ENCODE results near the gene TTC39B.
A peak's percentile ranks its signal among the peaks of the same experiment; 100 is the strongest.

TTC39B gene

DNA sequence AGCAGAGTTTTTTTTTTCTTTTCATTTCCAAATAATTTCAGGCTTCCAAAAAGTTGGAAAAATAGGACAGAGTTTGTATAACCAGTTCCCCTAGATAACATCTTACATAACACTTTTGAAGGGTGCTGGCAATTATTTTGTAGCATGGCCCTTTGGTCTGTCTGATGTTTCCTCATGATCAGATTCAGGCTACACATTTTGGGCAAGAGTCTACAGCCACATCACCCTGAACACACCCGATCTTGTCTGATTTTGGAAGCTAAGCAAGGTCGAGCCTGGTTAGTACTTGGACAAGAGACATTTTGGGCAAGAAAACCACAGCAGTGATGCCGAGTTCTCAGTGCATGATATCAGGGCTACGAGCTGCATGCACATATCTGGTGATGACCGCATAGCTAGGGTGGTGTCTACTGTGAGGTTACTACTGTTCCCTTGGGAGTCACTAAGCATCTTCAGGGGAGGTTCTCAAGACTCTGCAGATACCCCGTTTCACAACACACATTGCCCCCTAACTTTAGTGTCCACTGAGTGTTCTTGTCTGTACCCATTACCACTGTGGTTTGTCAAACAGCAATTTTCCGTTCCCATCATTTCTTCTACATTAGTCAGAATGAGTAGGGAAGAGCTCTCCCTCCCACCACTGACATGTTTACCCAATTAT, 86.2 kb downstream of the TTC39B start:
- no peak for DNase-seq (ENCODE audit: low read depth)
- TF ChIP-seq, protein P1, sequence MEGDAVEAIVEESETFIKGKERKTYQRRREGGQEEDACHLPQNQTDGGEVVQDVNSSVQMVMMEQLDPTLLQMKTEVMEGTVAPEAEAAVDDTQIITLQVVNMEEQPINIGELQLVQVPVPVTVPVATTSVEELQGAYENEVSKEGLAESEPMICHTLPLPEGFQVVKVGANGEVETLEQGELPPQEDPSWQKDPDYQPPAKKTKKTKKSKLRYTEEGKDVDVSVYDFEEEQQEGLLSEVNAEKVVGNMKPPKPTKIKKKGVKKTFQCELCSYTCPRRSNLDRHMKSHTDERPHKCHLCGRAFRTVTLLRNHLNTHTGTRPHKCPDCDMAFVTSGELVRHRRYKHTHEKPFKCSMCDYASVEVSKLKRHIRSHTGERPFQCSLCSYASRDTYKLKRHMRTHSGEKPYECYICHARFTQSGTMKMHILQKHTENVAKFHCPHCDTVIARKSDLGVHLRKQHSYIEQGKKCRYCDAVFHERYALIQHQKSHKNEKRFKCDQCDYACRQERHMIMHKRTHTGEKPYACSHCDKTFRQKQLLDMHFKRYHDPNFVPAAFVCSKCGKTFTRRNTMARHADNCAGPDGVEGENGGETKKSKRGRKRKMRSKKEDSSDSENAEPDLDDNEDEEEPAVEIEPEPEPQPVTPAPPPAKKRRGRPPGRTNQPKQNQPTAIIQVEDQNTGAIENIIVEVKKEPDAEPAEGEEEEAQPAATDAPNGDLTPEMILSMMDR (IDR thresholded peaks at IDR 0.05; ENCODE audit: low read length, missing control alignments): no peak
- no peak overlapping the region for H3K4me3 ChIP-seq (replicated peaks; ENCODE audit: low read depth, low read length)

- H3K4me3 ChIP-seq (replicated peaks; ENCODE audit: low read depth, low read length): no peak overlapping the region
- no peak for DNase-seq (ENCODE audit: low read depth)
- TF ChIP-seq, protein P1 (IDR thresholded peaks at IDR 0.05; ENCODE audit: low read length, missing control alignments): no peak
These were observed 87.5 kb downstream of the TTC39B start for GRCh38 chr9:15219546-15219945.

GRCh38 chr9:15218994-15219393, 88.0 kb downstream of the TTC39B start:
- TF ChIP-seq, protein P1 (IDR thresholded peaks at IDR 0.05; ENCODE audit: low read length, missing control alignments): no peak
- no peak for DNase-seq (ENCODE audit: low read depth)
- H3K4me3 ChIP-seq (replicated peaks; ENCODE audit: low read depth, low read length): no peak overlapping the region

DNA sequence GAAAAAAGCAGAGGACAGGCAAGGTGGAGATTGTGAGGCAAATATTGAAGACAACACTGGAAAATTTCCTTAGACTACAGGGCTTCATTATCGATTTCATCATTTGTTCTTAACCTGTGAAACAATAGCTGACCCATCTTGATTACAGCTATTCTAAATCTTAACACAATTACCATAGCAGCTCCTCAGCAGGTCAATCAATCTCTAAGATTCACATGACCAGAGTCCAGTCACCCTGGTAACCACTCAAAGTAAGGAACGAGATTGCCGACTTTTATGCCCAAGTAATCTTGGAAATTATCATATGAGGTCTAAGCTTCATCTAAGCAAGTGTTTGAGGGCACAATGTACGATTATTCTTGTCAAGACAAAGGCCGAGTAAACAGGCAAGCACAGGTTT, 93.8 kb downstream of the TTC39B start:
- DNase-seq (ENCODE audit: low read depth): no peak
- TF ChIP-seq, protein P1 (IDR thresholded peaks at IDR 0.05; ENCODE audit: low read length, missing control alignments): no peak
- H3K4me3 ChIP-seq (replicated peaks; ENCODE audit: low read depth, low read length): no peak overlapping the region

GRCh38 chr9:15211815-15212495, 95.1 kb downstream of the TTC39B start:
- TF ChIP-seq, protein P1 (IDR thresholded peaks at IDR 0.05; ENCODE audit: low read length, missing control alignments): no peak
- H3K4me3 ChIP-seq (replicated peaks; ENCODE audit: low read depth, low read length): no peak overlapping the region
- DNase-seq (ENCODE audit: low read depth): peak; percentile 28

DNA sequence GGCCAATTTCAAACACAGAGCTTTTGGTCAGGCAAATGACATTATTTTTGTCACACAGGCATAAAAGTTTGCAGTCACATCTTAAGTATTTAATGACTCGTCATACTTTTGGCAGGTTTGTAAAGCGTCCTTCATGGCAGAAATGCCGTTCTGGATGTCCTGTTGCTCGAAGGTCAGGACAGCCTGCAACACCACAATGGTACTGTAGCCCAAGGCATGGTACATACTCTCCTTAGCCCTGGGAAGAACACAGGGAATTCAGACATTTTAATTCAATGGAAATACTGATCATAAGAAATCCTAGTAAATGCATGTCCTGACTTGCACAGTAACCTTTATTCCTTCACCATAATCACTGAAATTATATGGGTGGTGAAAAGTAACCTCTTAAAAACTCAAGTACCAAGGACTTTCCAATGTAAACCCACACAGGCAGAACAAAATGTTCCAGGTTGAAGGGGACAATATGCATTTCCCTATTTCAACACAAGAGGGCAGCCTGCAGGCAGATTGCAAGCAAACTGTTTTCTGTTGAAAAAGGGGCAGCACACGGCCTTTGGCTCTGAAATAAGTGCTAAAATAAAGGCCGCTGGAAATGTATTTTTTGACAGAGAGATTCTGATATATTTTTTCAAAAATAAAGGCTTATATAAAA, 95.7 kb downstream of the TTC39B start:
- no peak overlapping the region for H3K4me3 ChIP-seq (replicated peaks; ENCODE audit: low read depth, low read length)
- DNase-seq (ENCODE audit: low read depth): peak; percentile 86
- TF ChIP-seq, protein P1 (IDR thresholded peaks at IDR 0.05; ENCODE audit: low read length, missing control alignments): peak; percentile 95

Data from fibroblast of pulmonary artery (primary cell).